GM18870 (cell line): ENCODE measurements around the gene RAB11FIP4.

Source experiments
- ATAC-seq: cut with Tn5 transposase; IDR thresholded peaks from one replicate; pipeline ENCODE4 v1.9.1; 2021; ENCODE audit warnings: moderate library complexity; ENCODE audit not compliant: unreplicated experiment

Gene RAB11FIP4

GRCh38 chr17:31495022-31495885 is 103.8 kb downstream of the RAB11FIP4 start:
- ATAC-seq = no peak

DNA sequence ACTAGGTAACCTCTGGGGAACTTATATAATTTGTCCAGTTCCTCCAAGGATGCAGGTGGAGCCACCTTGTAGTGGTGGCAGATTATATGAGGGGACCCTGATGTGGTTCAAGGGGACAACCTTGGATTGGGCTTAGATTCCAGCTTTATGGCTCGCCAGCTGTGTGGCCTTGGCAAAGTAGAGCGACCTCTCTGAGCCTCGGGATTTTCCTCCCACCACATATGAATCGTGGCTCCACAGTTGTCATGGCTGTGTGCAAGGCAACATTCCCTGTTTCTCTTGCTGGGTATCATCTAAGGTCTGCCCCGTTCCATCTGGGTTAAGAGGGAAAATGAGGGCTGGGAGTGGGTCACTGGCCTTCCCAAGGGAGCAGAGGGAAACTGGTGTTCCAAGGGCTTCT is 104.6 kb downstream of the RAB11FIP4 start:
- no peak for ATAC-seq

DNA sequence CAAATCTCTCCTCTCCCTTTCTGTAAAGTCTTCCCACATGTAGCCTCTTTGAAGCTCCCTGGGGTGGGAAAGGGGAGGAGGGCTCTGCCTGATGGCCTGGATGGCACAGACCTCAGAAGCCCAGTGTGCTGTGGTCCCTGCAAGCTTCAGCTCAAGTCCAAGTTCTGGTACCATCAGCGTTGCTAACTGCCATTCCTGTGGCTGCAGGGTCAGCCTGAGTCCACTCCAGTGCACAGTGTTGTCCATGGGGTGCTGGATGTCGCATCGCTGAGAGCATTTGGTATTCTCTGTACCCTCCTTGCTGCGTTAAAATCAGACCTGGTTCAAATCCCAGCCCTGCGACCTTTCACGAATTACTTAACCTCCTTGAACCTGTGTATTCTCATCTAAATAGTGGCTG is 105.1 kb downstream of the RAB11FIP4 start:
- ATAC-seq = no peak

DNA sequence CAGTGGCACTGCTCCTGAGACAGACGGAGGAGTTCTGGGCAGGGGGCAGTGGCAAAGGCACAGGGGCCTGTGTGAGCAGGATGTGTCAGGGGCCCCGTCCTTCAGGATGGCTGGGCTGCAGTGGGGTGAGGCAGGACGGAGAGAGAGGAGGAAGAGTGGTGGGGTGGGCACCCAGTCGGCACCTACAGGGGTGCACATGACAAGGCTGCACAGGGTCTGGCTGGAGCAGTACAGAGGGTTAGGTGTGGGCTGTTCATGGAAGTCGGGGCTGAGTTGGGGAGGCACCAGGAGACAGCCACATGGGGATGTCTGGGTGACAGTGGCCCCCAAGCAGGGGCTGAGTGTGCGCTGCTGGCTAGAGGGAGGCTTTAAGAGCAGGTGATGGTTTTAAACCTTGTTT is 106.0 kb downstream of the RAB11FIP4 start:
- no peak for ATAC-seq

DNA sequence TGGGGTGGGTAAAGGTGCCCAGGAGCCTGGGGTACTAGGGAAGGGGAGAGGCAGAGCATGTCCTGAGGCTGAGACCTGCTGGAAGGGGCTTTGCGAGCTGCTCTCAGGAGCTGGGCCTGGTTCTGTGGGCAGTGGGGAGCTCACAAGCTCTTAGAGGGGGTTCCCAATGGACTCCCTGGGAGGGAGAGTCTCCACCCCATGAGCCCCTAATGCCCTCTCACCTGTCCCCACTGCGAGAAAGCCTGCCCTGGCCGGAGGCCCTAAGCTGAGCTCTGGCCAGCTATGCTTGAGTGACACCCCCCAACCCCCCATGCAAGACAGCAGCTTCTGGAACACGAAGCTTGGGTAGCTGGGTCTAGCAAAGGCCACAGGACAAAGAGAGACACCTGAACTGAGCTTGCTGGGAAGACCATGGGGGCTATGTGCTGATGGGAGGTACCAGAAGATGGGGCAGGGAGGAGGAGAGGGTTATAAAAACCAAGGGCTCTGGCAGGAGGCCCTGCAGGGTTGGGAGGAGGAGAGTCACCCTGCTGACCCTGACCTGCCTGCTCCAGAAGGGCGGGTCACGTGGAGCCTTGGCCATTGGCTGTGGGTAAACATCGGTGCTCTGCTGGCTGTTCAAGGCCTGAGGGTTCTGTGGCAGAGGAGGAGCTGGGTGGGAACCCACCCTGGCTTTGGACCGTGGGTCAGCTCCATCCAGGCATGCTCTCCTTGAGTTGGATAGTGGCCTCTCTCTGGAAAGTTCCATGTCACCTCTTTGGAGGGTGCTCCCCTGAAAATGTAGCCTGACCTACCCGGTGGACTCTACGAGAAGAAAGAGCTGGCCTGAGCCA is 106.7 kb downstream of the RAB11FIP4 start:
- no peak for ATAC-seq

DNA sequence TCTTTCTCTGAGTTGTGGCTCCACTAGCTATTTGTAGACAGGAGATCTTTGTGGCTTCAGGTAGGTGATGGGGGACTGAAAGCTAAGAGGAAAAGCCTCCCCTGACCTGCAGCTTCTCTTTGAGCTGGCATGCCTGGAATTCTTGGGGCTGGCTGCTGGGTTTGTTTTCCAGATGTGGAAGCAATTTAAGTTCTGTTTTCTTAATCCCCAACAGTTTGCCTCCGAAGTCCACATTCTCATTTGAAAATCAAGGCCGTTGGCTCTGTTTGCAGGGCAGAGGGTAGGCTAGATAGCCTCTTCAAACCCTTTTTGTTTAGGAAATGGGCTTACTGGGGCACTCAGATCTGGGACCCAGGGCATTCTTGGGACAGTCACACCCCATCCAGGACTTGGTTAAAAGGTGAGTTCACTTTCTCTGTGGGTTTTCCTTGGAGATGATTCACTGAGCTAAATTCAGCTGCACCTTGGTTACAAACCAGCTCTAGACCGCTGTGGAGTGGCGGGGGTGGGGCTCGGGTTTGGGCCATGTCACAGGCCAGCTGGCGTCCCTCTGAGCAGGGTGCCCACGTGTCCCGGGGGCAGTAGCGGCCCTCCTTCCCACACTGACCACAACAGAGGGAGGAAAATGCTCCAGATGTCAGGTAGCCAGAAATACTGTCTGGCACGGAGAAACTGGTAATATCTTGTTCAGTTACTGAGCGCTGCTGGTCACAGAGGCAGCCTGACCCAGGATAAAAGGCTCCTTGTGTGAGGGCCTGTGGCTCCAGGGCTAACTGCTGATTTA is 108.5 kb downstream of the RAB11FIP4 start:
- no peak for ATAC-seq

DNA sequence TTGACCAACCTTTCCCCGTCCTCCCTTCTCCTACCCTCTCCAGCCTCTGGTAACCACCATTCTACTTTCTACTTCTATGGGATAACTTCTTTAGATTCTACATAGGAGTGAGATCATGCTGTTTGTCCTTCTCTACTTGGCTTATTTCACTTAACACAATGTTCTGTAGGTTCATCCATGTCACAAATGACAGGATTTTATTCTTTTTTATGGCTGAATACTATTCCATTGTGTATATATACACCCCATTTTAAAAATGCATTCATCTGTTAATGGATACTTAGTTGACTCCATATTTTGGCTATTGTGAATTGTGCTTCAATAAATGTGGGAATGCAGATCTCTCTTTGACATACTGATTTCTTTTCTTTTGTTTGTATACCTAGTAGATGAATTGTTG is 115.0 kb downstream of the RAB11FIP4 start:
- ATAC-seq = no peak

DNA sequence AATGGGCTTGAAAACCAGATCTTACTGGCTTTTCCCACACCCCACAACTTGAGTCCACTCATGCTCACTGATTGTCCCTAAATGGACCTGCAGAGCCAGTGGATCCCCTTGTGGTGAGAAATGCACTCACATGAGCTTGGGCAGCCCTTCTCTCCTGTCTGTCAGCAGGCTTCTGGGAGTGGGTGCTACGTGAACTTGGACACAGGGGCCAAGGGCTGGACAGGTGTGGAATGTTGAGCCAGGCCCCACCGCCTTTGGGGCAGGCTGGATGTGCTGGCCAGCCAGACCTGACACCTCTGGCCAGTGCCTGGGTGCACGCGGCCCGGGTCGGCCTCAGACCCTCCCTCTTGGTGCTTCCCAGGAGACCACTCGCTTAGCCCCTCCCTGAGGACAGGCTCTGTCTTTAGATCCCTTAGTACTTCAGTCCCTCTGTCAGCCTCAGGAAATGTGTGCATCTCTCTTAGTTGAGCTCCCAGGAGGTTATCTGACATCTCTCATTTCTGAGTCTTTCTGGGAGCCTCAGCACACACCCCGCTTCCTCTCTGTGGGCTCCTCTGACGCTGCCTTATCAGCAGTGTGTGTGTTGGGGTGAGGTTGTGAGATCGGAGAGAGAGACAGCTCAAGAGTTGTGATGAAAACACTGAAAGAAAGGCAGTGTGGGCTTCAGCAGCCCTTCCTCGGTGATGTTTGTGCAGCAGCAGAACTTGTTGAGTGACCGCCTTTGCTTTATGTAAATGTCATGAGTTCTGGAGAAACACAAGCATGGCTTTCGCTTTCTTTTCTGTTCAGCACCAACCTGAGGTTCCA is 117.0 kb downstream of the RAB11FIP4 start:
- no peak for ATAC-seq

DNA sequence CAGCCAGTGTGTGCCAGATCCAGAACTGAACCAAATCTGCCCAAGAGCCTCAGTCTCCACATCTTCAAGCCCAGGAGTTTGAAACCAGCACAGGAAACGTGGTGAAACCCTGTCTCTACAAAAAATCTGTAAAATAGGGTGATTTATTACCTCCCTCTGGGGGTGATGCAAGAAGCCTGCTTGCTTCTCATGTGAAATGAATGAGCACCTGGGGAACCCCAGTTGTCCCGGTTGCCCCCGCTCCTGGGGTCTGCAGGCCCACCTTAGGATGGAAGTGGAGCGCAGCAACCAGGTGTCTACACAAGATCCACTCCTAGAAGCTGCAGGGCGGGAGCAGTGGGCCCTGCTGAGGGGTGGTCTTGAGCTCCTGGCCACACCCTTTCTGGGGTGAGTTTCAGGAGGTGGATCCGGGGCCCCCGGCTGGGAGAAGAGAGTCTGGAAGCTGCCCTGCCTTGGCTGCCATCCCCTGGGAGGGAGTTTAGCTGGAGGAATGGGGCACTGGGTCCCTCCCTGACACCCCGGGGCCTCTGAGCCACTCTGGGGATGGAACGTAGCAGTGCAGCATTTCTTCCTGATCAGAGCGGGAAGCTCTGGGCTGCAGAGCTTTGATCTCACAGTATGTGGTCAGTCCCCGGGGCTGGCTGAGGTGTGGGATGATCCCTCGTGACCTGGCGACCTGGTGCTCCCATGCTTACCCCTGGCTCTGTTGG is 117.8 kb downstream of the RAB11FIP4 start:
- ATAC-seq = no peak

DNA sequence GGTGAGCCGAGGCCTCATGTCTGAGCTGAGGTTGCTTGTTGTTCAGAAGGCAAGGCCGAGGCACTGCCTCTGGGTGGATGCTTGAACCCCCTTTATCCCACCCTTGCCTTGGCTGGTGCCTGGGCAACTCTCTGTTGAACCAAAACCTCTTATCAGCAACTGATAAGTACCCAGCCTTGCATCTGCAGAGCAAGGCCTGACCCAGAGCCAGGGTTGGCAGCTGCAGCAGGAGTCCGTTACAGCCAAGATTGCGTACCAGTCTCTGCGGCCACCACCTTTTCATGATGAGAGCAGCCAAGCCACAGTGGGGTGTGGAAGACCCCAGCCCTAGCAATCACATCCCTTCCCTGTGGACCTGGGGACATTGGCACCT is 118.3 kb downstream of the RAB11FIP4 start:
- no peak for ATAC-seq

DNA sequence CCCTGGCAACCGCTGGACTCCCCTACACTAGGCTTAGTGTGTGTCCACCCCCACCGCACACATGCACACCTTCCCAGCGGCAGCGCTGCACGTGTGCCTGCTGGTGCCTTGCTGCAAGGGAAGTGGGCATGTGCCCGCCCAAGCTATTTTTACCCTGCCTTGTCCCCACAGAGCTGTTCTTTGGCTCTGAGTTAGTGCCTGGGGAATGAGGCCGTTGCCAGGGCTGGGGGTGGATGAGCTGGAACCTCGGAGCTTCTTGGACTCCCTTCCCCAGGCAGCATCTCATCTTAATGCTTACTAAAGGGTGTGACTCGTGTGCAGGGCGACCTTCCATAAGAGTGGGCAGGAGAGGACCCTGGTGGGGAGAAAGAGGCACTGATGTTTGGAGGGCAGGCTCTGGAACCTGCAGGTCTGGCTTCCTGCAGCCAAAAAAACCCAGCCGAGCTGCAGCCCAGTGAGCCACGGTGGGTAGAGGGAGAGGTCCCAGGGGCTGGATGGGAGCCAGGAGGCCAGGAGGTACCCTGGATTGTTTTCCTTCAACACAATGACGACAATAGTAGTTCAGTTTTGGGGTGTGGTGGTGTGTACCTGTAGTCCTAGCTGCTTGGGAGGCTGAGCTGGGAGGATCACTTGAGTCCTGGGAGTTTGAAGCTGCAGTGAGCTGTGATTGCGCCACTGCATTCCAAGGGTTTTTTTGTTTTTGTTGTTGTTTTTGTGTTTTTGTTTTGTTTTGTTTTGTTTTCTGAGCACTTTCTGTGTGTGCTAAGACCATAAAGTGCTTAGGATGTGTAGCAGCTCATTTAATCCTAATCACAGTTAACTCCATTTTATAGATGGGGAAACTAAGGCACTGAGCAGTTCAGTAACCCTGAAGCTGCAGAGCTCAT is 119.1 kb downstream of the RAB11FIP4 start:
- no peak for ATAC-seq

- ATAC-seq = no peak
These were observed 119.7 kb downstream of the RAB11FIP4 start for GRCh38 chr17:31511195-31511578.

DNA sequence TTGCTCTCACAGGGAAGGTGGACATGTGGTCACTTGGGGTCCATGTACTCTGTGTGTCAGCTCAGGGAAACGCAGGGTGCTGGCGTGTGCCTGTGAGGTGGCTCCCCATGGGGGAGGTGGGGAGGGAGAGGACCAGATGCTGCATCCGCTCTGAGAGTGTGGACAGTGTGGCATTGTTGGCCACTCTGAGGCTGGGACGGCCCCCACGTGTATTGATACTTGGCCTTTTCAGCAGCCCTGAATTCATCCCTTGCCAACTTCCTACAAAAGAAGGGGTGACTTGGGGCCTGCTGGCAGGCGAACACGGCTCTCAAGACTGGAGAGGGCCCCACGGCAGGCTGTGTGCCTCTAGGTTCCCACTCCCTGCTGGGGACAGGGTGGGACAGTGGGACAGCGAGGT is 120.1 kb downstream of the RAB11FIP4 start:
- no peak for ATAC-seq

DNA sequence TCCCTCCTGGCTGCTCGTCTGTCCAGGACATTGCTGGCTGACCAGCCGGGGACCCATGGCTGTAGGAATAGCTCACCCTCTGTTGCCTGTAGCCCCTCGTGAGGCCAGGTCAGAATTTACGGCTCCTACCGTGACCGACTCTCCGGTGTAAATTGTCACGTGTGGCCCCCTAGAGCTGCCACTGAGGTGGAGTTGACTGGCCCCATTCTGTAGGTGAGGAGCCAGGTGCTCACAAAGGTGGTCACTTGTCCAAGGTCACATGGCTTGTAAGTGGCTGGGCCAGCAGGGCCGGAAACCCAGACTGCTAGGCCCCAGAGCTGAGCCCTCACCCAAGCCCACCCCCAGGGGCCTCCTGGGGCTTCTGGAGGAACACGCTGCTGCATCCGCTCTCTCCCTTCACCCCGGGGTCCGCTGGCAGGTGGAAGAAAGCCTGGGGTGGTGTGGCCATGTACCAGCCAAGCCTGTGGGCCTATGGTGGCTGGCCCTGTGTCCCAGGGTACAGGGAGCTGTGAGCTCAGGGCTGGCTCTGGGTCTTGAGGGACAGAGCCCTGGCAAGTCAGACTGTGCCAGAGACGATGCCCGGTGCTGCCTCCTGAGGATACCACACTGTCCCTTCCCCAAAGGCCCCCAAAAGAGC is 120.7 kb downstream of the RAB11FIP4 start:
- ATAC-seq = no peak

- ATAC-seq = no peak
These were observed 121.3 kb downstream of the RAB11FIP4 start for GRCh38 chr17:31512796-31513195.

DNA sequence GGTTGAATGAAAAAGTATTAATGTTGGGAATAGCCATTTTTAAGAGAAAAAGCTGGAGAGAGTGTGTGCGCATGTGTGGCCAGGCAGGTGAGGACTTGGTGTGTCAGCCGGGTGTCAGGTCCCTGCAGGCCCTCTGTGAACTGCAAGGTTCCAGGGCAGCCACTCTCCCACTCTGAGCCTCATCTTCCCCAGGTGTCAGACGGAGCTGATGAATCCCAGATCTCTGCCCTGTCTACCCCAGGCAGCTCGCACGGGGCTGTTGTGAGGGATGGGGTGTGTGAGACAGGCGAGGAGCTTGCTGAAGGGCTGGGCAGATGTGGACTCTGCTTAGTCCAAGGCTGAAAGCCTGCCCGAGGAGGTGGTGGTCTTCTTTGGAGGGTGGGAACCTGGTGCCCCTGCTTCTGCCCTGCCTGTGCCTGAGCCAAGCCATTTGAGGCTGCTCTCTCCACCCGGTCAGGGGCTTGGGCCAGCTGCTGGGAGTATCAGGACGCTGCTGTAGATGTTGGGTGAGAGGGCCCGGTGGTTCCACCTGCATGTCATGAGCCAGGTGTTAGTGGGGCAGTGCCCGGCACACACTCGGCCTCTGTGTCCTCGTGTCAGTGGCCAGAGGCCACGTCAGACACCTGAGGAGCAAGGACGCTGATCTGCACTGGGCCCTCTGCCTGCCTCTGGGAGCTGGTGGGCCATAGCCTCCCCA is 122.4 kb downstream of the RAB11FIP4 start:
- ATAC-seq = no peak

DNA sequence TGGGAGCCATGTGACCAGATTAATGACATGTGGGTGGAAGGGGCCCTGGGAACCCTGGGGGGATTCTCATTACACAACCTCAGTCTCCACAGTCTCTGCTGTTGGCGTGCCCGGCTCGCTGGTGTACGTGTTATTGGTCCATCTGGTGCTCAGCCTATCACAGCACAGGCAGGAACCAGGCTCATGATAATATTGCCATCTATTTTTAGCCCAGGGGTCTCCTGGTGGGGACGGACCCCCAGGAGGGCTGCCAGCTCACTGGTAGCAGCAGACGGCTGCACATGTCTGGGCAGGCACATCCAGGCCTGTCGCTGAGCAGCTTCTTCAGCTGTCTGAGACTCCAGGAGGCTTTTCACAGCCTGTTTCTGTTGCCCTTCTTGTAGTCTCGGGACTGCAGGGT is 123.8 kb downstream of the RAB11FIP4 start:
- no peak for ATAC-seq

DNA sequence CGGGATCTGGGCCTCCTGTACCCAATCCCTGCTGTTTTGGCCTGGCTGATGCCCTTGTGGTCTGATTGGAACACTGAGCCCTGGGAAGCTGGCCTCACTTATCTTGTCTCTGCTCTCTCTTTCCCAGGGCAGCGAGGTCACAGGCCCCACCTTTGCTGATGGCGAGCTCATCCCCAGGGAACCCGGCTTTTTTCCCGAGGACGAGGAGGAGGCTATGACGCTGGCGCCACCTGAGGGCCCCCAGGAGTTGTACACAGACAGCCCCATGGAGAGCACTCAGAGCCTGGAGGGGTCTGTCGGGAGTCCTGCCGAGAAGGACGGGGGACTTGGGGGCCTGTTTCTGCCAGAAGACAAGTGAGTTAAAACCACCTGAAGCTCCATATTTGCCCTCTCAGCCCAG is 126.0 kb downstream of the RAB11FIP4 start:
- ATAC-seq = no peak
